HG02610 (cell line): ENCODE results near the gene OLFML2A.
"Not testable (repeated sequence)": the region's sequence is repeated elsewhere in the genome, so short reads cannot be mapped to it uniquely, and the experiment has no call there.

Source experiments
- ATAC-seq: cut with Tn5 transposase; IDR thresholded peaks from one replicate; pipeline ENCODE4 v1.9.1; 2021; ENCODE audit warnings: mild to moderate bottlenecking, moderate library complexity; ENCODE audit not compliant: unreplicated experiment

Gene OLFML2A

GRCh38 chr9:124818431-124819281 is 41.7 kb downstream of the OLFML2A start:
- peak; percentile 55 for ATAC-seq

GRCh38 chr9:124820698-124821623 is 44.0 kb downstream of the OLFML2A start:
- ATAC-seq = no peak

GRCh38 chr9:124828489-124829333 is 51.8 kb downstream of the OLFML2A start:
- ATAC-seq = no peak

GRCh38 chr9:124829334-124829669 is 52.4 kb downstream of the OLFML2A start:
- no peak for ATAC-seq

- no peak for ATAC-seq
Observed at GRCh38 chr9:124830593-124830992, 53.7 kb downstream of the OLFML2A start.

- no peak for ATAC-seq
Observed at GRCh38 chr9:124831642-124832364, 54.9 kb downstream of the OLFML2A start.

GRCh38 chr9:124834591-124834990 is 57.7 kb downstream of the OLFML2A start:
- no peak for ATAC-seq

- no peak for ATAC-seq
Observed at GRCh38 chr9:124835026-124835557, 58.2 kb downstream of the OLFML2A start.

- ATAC-seq = not testable (repeated sequence)
Observed at GRCh38 chr9:124838132-124838531, 61.2 kb downstream of the OLFML2A start.

- not testable (repeated sequence) for ATAC-seq
Observed at GRCh38 chr9:124838567-124839275, 61.8 kb downstream of the OLFML2A start.

GRCh38 chr9:124839612-124840299 is 62.8 kb downstream of the OLFML2A start:
- ATAC-seq = no peak

GRCh38 chr9:124840300-124840833 is 63.4 kb downstream of the OLFML2A start:
- no peak for ATAC-seq

- no peak for ATAC-seq
Observed at GRCh38 chr9:124841075-124841821, 64.3 kb downstream of the OLFML2A start.

GRCh38 chr9:124843456-124844034 is 66.6 kb downstream of the OLFML2A start:
- no peak for ATAC-seq

GRCh38 chr9:124844291-124844690 is 67.4 kb downstream of the OLFML2A start:
- no peak for ATAC-seq

GRCh38 chr9:124846467-124846866 is 69.5 kb downstream of the OLFML2A start:
- ATAC-seq = not testable (repeated sequence)

- ATAC-seq = no peak
Observed at GRCh38 chr9:124846969-124847368, 70.0 kb downstream of the OLFML2A start.
